Measurements from ENCODE around the gene DZIP3.
"Not testable (repeated sequence)": the region's sequence is repeated elsewhere in the genome, so short reads cannot be mapped to it uniquely, and the experiment has no call there.

The DZIP3 gene

GRCh38 chr3:108608750-108609149 is 19.2 kb downstream of the DZIP3 start:
- in situ Hi-C loops (cut with HindIII; ENCODE audit: low pct_unique_long_range_greater_than_20kb, low sequenced_read_pairs), result no loop called here
- no peak for TF ChIP-seq JUND (IDR thresholded peaks at IDR 0.05; ENCODE audit: low read depth)
- no peak for DNase-seq (ENCODE audit: low read depth in 1 of 2, low spot score in 1 of 2)

- TF ChIP-seq JUND (IDR thresholded peaks at IDR 0.05; ENCODE audit: low read depth), result no peak
- in situ Hi-C loops (cut with HindIII; ENCODE audit: low pct_unique_long_range_greater_than_20kb, low sequenced_read_pairs), result no loop called here
- no peak for DNase-seq (ENCODE audit: low read depth in 1 of 2, low spot score in 1 of 2)
Observed at GRCh38 chr3:108610651-108611050, 21.1 kb downstream of the DZIP3 start.

GRCh38 chr3:108616090-108616489 is 26.6 kb downstream of the DZIP3 start:
- in situ Hi-C loops (cut with HindIII; ENCODE audit: low pct_unique_long_range_greater_than_20kb, low sequenced_read_pairs); DNase-seq (ENCODE audit: low read depth in 1 of 2, low spot score in 1 of 2): not testable (repeated sequence)

- no peak for TF ChIP-seq JUND (IDR thresholded peaks at IDR 0.05; ENCODE audit: low read depth)
- DNase-seq (ENCODE audit: low read depth in 1 of 2, low spot score in 1 of 2), result no peak
- in situ Hi-C loops (cut with HindIII; ENCODE audit: low pct_unique_long_range_greater_than_20kb, low sequenced_read_pairs), result no loop called here
Observed at GRCh38 chr3:108620250-108620649, 30.7 kb downstream of the DZIP3 start.

- no peak for DNase-seq (ENCODE audit: low read depth in 1 of 2, low spot score in 1 of 2)
- in situ Hi-C loops (cut with HindIII; ENCODE audit: low pct_unique_long_range_greater_than_20kb, low sequenced_read_pairs), result no loop called here
- TF ChIP-seq JUND (IDR thresholded peaks at IDR 0.05; ENCODE audit: low read depth), result no peak
Observed at GRCh38 chr3:108623504-108623903, 34.0 kb downstream of the DZIP3 start.

- in situ Hi-C loops (cut with HindIII; ENCODE audit: low pct_unique_long_range_greater_than_20kb, low sequenced_read_pairs), result no loop called here
- TF ChIP-seq JUND (IDR thresholded peaks at IDR 0.05; ENCODE audit: low read depth), result no peak
- DNase-seq (ENCODE audit: low read depth in 1 of 2, low spot score in 1 of 2), result no peak
Observed at GRCh38 chr3:108629974-108630373, 40.5 kb downstream of the DZIP3 start.

- no peak for DNase-seq (ENCODE audit: low read depth in 1 of 2, low spot score in 1 of 2)
- in situ Hi-C loops (cut with HindIII; ENCODE audit: low pct_unique_long_range_greater_than_20kb, low sequenced_read_pairs), result no loop called here
- no peak for TF ChIP-seq JUND (IDR thresholded peaks at IDR 0.05; ENCODE audit: low read depth)
Observed at GRCh38 chr3:108642526-108642925, 53.0 kb downstream of the DZIP3 start.

- no peak for TF ChIP-seq JUND (IDR thresholded peaks at IDR 0.05; ENCODE audit: low read depth)
- in situ Hi-C loops (cut with HindIII; ENCODE audit: low pct_unique_long_range_greater_than_20kb, low sequenced_read_pairs), result no loop called here
- no peak for DNase-seq (ENCODE audit: low read depth in 1 of 2, low spot score in 1 of 2)
Observed at GRCh38 chr3:108645364-108645763, 55.8 kb downstream of the DZIP3 start.

- DNase-seq (ENCODE audit: low read depth in 1 of 2, low spot score in 1 of 2); in situ Hi-C loops (cut with HindIII; ENCODE audit: low pct_unique_long_range_greater_than_20kb, low sequenced_read_pairs): not testable (repeated sequence)
Observed at GRCh38 chr3:108655664-108656063, 66.1 kb downstream of the DZIP3 start.

GRCh38 chr3:108661699-108662098 is 72.2 kb downstream of the DZIP3 start:
- DNase-seq (ENCODE audit: low read depth in 1 of 2, low spot score in 1 of 2), result no peak
- in situ Hi-C loops (cut with HindIII; ENCODE audit: low pct_unique_long_range_greater_than_20kb, low sequenced_read_pairs), result no loop called here
- no peak for TF ChIP-seq JUND (IDR thresholded peaks at IDR 0.05; ENCODE audit: low read depth)

GRCh38 chr3:108662142-108662738 is 72.7 kb downstream of the DZIP3 start:
- no peak for TF ChIP-seq JUND (IDR thresholded peaks at IDR 0.05; ENCODE audit: low read depth)
- in situ Hi-C loops (cut with HindIII; ENCODE audit: low pct_unique_long_range_greater_than_20kb, low sequenced_read_pairs), result no loop called here

GRCh38 chr3:108664266-108664665 is 74.7 kb downstream of the DZIP3 start:
- in situ Hi-C loops (cut with HindIII; ENCODE audit: low pct_unique_long_range_greater_than_20kb, low sequenced_read_pairs), result no loop called here
- DNase-seq (ENCODE audit: low read depth in 1 of 2, low spot score in 1 of 2), result no peak

More at GRCh38 chr3:108662142-108662738, 72.7 kb downstream of the DZIP3 start:
- DNase-seq (ENCODE audit: low read depth in 1 of 2, low spot score in 1 of 2), result peak; percentile 37 to 71

GRCh38 chr3:108667312-108667711 is 77.8 kb downstream of the DZIP3 start:
- in situ Hi-C loops (cut with HindIII; ENCODE audit: low pct_unique_long_range_greater_than_20kb, low sequenced_read_pairs), result no loop called here
- no peak for TF ChIP-seq JUND (IDR thresholded peaks at IDR 0.05; ENCODE audit: low read depth)
- no peak for DNase-seq (ENCODE audit: low read depth in 1 of 2, low spot score in 1 of 2)

More at GRCh38 chr3:108664266-108664665, 74.7 kb downstream of the DZIP3 start:
- TF ChIP-seq JUND (IDR thresholded peaks at IDR 0.05; ENCODE audit: low read depth), result no peak

- no peak for DNase-seq (ENCODE audit: low read depth in 1 of 2, low spot score in 1 of 2)
- no peak for TF ChIP-seq JUND (IDR thresholded peaks at IDR 0.05; ENCODE audit: low read depth)
- in situ Hi-C loops (cut with HindIII; ENCODE audit: low pct_unique_long_range_greater_than_20kb, low sequenced_read_pairs), result no loop called here
Observed at GRCh38 chr3:108669208-108669607, 79.7 kb downstream of the DZIP3 start.

Data from T47D (cell line).